VCaP (cell line): ENCODE data around the gene UNC93A.

ENCODE experiments used
- H3K27ac ChIP-seq: fragments of 450-650 bp; 2 replicates; pipeline ENCODE4 v1.5.1; 2017
- TF ChIP-seq, protein P1 (sequence below): fragments of 450-650 bp; conservative IDR thresholded peaks from 2 replicates; pipeline ENCODE4 v1.5.1; 2017; ENCODE audit warnings: mild to moderate bottlenecking, moderate library complexity

The UNC93A gene

GRCh38 chr6:167337675-167338449, 46.7 kb downstream of the UNC93A start:
- TF ChIP-seq, protein P1, sequence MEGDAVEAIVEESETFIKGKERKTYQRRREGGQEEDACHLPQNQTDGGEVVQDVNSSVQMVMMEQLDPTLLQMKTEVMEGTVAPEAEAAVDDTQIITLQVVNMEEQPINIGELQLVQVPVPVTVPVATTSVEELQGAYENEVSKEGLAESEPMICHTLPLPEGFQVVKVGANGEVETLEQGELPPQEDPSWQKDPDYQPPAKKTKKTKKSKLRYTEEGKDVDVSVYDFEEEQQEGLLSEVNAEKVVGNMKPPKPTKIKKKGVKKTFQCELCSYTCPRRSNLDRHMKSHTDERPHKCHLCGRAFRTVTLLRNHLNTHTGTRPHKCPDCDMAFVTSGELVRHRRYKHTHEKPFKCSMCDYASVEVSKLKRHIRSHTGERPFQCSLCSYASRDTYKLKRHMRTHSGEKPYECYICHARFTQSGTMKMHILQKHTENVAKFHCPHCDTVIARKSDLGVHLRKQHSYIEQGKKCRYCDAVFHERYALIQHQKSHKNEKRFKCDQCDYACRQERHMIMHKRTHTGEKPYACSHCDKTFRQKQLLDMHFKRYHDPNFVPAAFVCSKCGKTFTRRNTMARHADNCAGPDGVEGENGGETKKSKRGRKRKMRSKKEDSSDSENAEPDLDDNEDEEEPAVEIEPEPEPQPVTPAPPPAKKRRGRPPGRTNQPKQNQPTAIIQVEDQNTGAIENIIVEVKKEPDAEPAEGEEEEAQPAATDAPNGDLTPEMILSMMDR = no peak
- no peak overlapping the region for H3K27ac ChIP-seq

DNA sequence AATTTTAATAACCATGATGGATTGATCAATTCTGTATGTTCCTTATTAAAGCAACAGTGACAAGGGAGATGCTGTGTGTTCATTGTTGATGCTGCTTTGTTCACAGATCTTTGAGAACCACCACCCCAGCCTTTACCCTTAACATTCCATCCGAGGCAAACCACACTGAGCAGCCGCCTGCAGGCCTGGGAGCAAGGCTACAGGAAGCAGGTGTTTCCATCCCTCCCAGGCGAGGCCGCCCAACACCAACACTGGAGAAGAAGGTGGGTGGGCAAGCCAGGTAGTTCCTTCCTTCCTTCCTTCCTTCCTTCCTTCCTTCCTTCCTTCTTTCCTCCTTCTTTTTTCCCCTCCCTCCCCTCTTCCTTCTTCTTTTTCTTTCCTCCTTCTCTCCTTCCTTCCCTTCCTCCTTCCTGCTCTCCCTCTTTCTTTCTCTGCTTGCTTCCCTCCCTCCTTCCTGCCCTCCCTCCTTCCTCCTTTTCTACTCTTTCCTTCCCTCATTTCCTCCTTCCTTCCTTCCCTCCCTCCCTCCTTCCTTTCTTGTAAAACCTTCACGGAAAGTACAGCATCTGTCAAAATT, 47.5 kb downstream of the UNC93A start:
- TF ChIP-seq, protein P1 = no peak
- no peak overlapping the region for H3K27ac ChIP-seq

- TF ChIP-seq, protein P1 = no peak
- H3K27ac ChIP-seq = no peak overlapping the region
These were observed 50.0 kb downstream of the UNC93A start for GRCh38 chr6:167341038-167341583.

DNA sequence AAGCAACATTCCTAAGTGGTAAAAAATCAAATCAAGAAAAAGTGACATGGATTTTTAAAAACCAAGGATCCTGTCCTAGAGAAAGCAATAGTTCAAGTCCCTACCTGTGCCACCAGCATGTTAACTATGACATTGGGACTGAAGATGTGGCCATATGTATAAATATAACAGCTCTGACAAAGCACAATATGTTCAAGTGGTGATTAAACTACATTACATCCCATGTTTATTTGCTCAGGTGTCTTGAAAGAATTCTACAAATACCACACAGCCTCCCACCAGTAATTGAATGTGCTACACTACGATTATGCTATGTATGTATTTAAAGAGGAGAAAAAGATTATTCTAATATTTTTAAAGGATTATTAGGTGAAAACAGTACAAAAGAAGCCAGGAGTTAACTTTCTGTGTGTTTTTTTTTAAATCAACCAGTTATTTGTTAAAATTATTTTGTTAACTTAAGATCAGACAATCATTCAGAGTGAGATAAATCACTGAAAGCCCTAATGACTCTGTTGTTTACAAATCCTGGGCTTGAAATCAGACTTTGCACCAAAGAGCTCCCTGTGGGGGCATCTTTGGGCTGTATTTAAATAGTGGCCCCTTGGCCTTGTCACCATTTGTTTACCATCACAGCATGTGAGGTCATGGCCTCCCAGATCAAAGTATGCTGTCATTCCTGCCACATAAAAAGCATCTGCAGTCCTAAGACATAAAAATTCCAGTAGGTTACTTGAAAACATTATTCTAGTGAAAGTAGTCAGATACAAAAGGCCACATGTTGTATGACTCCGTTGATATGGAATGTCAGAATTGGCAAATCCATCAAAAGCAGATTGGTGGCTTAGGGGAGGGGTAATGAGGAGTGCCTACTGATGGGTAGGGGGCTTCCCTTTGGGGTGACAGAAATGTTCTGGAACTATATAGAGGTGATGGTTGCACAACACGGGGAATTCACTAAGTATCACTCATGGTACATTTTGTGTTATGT, 50.8 kb downstream of the UNC93A start:
- no peak overlapping the region for H3K27ac ChIP-seq
- TF ChIP-seq, protein P1 = no peak

- TF ChIP-seq, protein P1 = no peak
- H3K27ac ChIP-seq = no peak overlapping the region
These were observed 51.9 kb downstream of the UNC93A start for GRCh38 chr6:167342879-167343610.

DNA sequence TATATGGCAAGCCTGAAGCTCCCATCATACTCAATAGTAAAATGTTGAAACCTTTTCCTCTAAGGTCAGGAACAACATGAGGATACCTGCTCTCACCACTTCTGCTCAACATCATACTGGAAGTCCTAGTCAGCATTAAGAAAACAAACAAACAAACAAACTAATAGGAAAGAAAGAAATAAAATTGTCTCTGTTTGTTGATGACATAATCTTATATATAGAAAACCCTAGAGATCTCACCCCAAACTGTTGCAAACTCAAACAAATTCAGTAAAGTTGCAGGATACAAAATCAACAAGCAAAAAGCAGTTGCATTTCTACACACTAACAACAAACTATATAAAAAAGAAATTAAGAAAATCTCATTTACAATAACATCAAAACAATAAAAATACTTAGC, 54.2 kb downstream of the UNC93A start:
- TF ChIP-seq, protein P1 = no peak
- no peak overlapping the region for H3K27ac ChIP-seq
